ENCODE data around the gene MYL6.

The MYL6 gene

DNA sequence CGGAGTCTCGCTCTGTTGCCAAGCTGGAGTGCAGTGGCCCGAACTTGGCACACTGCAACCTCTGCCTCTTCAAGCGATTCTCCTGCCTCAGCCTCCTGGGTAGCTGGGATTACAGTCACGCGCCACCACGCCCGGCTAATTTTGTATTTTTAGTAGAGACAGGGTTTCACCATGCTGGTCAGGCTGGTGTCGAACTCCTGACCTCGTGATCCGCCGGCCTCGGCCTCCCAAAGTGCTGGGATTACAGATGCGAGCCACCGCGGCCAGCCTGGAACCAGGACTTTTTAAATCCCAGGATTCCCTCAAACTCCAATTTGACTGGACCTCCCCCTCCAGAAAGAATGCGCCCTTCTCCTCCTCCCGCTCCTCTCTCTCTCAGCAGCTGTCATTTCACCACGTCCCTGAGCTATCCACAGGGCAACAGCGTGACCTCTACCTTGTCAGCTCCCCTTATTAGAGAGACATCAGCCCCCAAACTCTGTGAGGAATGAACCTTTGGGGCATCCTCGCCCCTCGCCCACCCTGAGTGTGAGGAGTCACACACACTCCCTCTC lies 28.1 kb upstream of the MYL6 start:
- no peak for DNase-seq

DNA sequence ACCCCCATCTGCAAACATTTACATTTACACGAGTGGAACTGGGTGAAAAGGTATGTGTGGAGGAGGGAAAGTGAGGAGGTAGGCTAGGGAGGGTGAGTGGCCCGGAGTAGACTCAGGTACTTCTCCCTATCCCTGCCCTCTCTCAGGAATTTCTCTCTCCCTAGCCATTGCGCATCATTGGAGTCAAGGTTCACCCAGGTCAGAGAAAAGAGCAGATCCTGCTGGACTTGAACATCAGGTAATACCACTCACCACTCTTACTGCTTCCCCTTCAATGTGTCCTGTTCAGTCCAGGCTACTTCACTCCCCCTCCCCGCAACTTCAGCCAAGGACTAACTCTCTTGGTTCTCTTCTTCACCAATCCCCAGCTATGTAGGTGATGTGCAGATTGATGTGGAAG lies 27.3 kb upstream of the MYL6 start:
- DNase-seq: no peak

DNA sequence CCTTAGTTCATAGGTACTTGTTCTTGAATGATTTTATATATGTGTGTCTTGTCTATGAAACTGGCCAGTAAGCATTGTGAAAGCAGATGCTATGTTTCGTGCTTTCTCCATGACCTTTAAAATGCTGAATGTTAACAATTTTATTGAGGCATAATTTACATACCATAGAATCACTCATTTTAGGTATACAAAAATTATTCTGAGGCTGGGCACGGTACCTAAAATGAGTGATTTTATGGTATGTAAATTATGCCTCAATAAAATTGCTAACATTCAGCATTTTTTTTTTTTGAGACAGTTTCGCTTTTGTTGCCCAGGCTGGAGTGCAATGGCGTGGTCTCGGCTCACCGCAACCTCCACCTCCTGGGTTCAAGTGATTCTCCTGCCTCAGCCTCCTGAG lies 23.3 kb upstream of the MYL6 start:
- no peak for DNase-seq

DNA sequence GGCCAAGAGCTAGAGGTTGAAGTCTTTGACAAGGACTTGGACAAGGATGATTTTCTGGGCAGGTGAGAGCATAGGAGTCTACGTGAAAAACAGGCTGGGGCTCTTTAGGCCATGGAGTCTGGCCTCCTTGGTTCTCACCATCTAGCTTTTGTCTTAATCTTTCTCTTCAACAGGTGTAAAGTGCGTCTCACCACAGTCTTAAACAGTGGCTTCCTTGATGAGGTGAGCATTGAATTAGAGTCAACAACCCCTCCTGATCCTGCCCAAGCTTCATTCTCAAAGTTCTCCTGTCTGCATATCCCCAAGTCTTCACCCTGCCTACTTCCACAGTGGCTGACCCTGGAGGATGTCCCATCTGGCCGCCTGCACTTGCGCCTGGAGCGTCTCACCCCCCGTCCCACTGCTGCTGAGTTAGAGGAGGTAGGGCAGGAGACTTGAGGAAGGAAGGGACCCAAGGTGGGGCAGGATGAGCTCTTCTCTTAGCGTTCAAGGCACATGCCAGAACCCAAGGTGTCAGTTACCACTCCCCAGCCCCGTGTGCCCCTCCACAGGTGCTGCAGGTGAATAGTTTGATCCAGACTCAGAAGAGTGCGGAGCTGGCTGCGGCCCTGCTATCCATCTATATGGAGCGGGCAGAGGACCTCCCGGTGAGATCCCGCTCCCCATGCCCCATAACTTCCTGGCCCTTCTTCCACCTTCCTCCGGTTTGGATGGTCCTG lies 20.1 kb upstream of the MYL6 start:
- no peak for DNase-seq

DNA sequence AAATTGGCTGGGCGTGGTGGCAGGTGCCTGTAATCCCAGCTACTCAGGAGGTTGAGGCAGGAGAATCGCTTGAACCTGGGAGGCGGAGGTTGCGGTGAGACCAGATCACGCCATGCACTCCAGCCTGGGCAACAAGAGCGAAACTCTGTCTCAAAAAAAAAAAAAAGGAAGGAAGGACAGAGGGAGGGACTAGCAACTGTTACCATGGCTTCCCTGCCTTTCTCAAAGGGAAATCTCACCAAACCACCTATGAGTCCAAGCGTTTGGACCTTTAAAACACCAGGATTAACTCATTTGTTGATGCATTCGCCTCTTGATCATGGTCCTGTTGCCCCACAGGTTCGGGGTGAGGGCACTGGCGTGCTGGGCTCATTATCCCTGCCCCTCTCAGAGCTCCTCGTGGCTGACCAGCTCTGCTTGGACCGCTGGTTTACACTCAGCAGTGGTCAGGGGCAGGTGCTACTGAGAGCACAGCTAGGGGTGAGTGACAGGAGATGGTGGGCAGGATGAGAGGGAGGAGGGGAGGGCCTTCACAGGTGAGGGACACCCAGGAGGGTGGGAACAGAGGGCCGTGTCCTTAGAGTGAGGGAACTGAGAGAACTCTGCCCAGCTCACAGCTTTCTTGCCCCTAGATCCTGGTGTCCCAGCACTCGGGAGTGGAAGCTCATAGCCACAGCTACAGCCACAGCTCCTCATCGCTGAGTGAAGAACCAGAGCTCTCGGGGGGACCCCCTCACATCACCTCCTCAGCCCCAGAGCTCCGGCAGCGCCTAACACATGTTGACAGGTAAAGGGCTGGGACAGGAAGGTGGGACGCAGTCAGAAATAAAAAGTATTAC lies 16.0 kb upstream of the MYL6 start:
- DNase-seq: peak; percentile 56

DNA sequence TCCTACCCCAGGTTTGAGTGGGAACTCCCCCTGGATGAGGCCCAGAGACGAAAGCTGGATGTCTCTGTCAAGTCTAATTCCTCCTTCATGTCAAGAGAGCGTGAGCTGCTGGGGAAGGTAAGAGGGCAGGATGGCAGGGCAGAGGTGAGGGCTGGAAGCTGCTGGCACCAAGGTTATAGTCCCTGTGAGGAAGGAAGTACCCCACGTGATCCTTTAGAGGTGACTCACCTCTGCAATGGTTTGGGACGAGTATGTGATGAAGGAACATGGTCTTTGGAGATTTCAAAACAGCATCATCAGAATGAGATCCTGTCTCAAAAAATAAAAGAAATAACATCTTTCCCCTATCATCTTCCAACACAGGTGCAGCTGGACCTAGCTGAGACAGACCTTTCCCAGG lies 14.9 kb upstream of the MYL6 start:
- no peak for DNase-seq

DNA sequence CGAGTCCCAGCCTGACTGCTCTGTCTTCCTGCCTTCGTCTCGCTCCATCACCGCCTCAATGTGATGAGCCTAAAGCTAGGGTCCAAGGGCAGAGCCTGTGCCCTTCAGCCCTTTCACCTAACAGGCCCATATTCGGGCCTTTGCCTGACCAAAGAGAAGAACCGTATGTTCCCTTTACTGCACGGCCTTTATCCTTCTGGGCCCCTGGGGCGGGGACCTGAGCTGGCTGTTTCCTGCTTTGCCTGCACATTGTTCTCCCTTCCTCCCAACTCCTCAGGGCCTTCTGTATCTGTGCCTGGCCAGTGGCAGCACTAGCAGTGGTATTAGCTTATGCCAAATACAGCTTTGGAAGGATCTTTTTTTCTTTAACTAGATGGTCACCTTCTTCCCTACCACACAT lies 14.3 kb upstream of the MYL6 start:
- no peak for DNase-seq

DNA sequence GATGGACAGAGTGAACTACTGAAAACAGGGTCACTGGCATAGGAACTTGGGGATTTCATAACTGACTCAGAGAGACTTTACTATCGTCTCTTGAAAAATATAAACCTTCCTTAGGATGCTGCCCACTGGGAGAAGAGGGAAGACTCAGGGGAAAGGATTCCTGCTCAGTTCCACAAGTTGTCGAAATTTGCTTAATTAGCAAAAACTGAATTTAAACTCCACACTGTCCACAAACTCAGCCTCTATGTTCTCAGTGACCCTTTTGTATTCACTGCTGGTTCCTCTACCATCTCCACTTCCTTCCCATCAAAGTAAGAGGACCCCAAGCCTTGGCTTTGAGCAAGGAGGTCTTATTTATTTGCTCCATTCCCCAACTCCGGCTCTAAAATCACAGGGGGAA lies 12.9 kb upstream of the MYL6 start:
- no peak for DNase-seq

DNA sequence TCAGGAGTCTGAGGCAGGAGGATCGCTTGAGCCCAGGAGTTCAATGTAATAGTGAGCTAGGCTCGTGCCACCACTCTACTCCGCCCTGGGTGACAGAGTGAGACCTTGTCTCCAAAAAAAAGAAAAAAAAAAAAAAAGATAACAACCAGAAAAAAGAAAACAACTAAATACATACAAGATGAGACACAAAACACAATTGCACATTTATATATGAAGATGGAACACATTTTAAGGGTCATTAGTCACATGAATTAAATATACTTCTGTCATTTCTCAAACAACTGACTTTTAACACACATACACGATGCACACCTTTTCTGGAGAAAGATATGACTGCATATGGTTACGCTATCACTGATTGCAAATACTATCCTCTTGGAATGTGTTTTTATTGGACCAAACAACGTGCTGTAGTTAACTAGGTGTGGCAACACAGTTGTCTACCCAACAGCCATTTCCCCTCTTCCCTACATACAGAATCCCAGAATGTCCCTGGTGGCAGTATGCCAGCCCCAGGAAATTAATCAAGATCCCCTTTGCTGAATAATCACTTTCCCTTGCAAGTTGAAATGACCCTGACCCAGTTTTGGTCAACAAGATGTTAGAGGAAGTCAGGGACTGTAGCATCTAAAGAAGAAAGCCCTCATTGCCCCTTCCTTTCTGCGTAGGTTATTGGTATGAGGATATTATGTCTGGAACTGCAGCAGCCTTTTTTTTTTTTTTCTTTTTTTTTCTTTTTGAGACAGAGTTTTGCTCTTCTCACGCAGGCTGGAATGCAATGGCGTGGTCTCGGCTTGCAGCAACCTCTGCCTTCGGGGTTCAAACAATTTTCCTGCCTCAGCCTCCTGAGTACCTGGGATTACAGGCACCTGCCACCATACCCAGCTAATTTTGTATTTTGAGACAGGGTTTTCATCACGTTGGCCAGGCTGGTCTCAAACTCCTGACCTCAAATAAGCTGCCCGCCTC lies 11.4 kb upstream of the MYL6 start:
- no peak for DNase-seq

DNA sequence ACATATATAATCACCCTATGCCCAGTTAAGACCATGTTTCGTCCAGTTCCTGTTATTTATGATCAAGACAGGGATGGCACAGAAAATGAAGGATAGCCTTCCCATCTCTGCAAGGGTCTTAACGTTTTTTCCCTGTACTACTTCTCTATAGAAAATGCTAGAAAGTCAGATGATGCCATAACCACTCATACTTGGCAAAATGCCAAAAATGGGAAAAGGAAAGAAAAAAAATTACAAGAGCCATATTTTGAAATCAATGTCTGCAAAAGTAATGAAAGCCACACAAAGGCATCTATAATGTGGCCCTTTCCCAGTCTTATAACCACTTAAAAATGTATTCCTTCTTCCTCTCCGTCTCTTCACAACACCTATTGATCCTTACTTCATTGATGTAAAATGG lies 7.6 kb upstream of the MYL6 start:
- peak; percentile 80 for DNase-seq

DNA sequence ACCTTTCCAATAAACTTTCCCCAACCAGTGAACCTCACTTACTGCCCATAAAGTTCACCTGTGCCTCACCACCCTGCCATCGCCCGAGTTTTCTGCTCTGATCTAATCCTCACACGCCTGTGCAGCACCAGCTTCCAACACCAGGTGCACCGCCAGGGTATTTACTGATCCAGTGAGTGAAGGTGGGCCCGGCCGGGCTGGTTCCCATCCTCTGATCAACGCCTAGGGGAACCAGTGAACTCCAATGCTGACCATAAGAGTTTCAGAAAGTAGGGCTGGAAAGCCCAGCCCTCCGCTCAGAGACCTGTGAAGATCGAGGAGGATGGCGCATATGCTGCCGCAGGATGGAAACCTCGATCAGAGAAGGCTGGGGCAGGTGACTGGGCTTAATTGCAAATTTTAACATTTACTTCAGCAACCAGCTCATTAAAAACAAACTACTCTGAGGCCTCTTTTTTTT lies 6.5 kb upstream of the MYL6 start:
- peak; percentile 21 for DNase-seq

DNA sequence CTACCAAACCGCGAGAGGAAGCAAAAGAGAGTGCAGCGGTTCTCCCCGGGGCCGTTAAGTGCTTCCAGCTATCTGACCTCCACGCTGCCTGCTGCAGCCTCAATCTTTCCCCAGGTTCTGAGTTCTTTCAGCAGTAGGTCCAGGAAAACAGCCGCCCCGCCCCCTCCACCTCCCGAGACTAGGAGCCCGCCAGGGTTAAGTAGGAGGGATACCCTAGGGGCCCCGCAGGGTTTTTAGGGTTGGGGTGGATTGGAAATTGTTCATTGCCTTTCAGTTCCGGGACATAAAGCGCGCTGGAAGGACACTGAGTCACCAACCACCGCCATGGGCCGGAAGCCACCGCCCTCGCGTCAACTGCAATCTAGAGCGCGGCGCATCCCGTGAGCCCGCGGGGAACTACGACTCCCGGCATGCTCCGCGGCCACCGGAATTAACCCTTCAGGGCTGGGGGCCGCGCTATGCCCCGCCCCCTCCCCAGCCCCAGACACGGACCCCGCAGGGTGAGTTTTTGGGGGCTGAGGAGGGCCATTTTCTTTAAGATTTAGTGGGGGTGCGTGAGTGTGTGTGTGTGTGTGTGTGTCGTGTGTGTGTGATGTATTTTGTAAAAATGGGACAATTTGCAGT lies 5.9 kb upstream of the MYL6 start, which contains the start of gene MYL6B:
TSS of gene MYL6B (plus strand) at position 456 of the 624 bp plus-strand sequence. CDS start 1,332 bp downstream, outside the sequence.
- peak; percentile 94 for DNase-seq

DNA sequence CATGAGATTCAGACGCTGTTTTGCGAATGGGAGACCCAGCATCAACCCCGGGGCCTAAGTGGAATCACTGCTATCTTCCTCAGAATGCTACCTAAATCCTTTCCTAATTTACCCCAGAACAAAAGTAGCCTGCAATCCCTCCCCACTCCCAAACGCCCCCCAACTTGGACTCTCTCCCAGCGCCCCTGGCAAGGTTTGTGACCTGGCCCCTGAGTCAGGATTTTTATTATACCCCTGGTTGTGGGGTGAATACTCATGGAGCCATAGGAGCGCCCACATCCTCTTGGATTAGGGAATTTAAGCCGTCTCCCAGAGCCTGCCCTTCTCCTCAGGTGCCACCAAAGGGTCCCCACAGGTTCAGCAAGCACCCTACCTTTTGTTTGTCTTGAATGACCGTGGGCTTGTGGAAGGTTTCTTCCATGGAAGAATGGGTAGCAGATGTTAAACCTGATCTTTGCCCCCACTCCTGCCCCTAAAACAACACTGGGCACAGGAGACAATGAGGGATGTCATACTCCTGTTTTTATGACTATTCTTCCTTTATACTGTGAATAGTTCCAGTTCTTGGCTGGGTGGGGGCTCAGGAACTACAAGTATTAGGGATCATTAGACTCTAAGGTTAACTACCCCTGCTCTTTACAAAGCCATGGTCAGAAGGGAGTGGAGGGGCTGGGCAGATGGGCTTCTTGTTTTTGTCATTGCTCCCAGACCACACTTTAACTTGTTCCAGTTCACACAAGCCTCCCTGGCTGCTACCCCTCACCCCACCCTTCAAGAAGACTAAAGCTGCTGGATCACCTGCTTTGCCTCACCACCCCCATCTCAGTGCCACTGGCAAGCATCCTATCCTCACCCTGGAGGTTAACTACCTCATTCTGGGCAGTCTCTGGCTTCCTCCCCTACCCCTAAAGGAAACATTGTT lies 5.1 kb upstream of the MYL6 start:
- no peak for DNase-seq

DNA sequence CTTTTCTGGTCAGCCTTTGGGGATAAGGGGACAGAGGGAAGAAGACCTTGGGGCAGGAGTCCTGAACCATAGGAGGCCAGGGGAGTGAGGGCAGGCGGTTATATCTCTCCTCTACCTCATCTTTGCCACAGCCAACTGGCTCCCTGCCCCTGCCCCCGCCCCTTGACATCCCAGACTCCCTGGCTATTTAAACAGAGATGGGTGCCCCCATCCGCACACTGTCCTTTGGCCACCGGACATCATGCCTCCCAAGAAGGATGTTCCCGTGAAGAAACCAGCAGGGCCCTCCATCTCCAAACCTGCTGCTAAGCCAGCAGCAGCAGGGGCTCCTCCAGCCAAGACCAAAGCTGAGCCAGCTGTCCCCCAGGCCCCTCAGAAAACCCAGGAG lies 4.5 kb upstream of the MYL6 start:
- no peak for DNase-seq

DNA sequence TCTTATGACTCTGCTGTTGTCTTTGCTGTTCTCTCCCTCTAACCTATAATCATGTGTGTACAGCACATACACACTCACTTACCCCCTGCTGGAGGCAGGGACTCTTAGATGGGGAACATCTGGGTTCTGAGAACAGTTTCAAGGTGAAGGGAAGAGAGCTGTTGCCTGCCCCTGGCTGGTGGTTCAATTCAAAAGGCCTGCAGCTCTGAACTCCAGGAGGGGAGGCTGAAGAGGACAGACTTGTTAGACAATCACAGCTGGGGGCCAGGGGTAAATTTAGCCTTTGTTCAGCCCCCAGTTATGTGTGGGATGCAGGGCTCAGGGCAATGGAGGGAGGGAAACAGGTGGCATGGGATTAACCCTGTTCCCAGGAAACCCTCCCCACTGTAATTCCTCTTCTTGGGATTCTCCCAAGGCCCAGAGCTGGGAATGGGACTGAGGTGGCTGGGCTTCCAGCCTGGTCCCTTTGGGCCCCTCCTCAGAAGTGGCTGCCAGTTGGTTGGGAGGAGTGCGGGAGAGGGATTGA lies 3.9 kb upstream of the MYL6 start:
- DNase-seq: no peak

DNA sequence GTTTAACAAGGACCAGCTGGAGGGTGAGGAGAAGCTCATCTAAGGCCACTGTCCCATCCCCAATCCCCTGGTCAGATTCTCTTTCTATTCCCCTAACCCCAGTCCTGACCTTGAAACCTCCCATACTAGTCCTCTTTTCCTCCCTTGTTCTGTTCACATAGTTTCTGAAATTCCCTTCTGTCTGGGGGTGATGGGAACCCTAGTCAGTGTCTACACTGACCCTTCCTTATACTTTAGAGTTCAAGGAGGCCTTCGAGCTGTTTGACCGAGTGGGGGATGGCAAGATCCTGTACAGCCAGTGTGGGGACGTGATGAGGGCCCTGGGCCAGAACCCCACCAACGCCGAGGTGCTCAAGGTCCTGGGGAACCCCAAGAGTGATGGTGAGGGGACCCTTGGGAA lies 3.3 kb upstream of the MYL6 start:
- DNase-seq: no peak

DNA sequence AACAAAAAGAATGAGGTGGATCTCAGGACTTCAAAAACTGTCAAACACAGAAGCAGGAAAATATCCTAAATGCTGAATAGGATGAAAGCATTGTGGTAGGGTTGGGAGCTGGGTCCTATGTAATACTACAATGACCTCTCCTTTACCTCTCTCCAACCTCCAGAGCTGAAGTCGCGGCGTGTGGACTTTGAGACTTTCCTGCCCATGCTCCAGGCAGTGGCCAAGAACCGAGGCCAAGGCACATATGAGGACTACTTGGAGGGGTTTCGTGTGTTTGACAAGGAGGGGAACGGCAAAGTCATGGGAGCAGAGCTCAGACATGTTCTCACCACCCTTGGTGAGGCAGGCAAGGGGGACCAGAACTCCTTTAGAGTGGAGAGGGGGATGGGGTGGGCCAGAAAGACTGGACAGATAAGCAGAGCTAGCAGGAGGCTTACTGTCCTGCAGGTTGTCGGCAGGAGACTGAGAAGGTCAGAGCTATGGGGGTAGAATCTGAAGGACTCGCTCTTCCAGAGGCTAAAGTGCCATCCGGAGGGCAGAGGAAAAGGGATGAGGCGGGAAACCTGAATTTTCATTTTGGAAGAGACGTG lies 2.8 kb upstream of the MYL6 start:
- no peak for DNase-seq

DNA sequence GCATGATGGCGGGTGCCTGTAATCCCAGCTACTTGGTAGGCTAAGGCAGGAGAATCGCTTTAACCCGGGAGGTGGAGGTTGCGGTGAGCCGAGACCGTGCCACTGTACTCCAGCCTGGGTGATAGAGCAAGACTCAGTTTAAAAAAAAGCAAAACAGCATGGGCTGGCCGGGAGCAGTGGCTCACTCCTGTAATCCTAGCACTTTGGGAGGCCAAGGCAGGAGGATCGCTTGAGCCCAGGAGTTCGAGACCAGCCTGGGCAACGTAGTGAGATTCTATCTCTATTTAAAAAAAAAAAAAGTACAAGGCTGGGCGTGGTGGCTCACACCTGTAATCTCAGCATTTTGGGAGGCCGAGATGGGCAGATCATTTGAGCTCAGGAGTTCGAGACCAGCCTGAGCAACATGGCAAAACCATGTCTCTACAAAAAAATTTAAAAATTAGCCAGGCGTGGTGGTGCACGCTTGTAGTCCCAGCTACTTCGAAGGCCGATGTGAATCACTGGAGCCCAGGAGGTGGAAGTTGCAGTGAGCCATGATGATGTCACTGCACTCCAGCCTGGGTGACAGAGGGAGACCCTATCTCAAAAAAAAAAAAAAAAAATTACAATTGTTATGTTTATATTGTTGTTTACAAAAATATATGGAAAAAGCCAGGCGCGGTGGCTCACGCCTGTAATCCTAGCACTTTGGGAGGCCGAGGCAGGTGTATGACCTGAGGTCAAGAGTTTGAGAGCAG lies 1.5 kb upstream of the MYL6 start:
- DNase-seq: peak; percentile 39

DNA sequence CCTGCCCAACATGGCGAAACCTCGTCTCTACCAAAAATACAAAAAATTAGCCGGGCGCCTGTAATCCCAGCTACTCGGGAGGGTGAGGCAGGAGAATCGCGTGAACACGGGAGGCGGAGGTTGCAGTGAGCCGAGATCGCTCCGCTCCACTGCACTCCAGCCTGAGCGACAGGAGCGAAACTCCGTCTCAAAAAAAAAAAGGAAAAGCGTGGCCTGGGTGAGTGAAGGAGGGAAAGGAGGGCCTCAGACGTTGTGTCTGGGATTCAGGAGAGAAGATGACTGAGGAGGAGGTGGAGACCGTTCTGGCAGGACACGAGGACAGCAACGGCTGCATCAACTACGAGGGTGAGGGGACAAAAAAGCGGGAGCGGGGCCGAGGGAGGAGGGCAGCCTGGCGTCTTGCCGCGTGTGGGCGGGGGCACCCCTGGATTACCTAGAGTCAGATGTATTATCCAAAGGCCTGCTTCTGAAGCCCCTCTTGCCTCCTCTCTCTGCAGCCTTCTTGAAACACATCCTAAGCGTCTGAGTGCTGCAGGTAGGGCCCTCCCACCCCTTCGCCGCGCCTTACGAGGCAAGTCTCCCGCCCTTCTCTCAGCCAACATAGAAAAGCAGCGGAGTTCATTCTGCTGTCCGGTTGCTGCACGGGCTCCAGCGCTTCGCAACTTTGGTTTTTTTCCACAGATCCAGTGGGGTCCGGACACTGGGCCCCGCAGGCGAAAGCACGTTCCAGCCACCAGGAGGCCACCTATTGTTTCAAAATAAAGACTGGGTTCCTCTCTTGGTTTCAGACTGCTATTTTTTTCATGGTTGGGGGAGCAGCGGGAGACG lies 744 bp upstream of the MYL6 start:
- DNase-seq: peak; percentile 61

All from inflammatory macrophage treated with lipopolysaccharide for 4 hours (primary cell).